Esophagus muscularis mucosa (tissue), 3 donors: Measurements from ENCODE around the gene ASTL.

ENCODE experiments used
- CTCF ChIP-seq, 3 experiments: fragments of 200-600 bp in 2 of 3; fragments of 450-650 bp in 1 of 3; sonication (generic) in 2 of 3; IDR thresholded peaks; one replicate each; pipeline ENCODE4 v1.5.1; 2017 to 2019; ENCODE audit warnings: antibody characterized with exemption in 3 of 3, mild to moderate bottlenecking in 2 of 3, moderate library complexity in 1 of 3
- POLR2A ChIP-seq: fragments of 450-650 bp; IDR thresholded peaks from one replicate; pipeline ENCODE4 v1.6.1; 2017; ENCODE audit warnings: antibody characterized with exemption, moderate library complexity, mild to moderate bottlenecking, low read depth
- POLR2AphosphoS5 ChIP-seq, 2 donors: sonication (generic); formaldehyde crosslinking; IDR thresholded peaks; one replicate each; pipeline ENCODE4 v1.6.1; 2017; ENCODE audit warnings: antibody characterized with exemption in 2 of 2

- TF ChIP-seq POLR2A (no peak), CTCF (IDR thresholded peaks at IDR 0.05) (no peak), POLR2AphosphoS5 (IDR thresholded peaks at IDR 0.05) (no peak)
Observed at GRCh38 chr2:96120991-96121390, 17.3 kb downstream of the ASTL start.
